HPDE6-E6E7 (cell line): Measurements from ENCODE around the gene SPATA31C2.
A peak's percentile ranks its signal among the peaks of the same experiment; 100 is the strongest.
"Not testable (repeated sequence)": the region's sequence is repeated elsewhere in the genome, so short reads cannot be mapped to it uniquely, and the experiment has no call there.

Experiments
- DNase-seq: peaks from one replicate; pipeline ENCODE4 v3.0.0; 2011; ENCODE audit warnings: missing footprints; ENCODE audit errors: extremely low spot score

The SPATA31C2 gene

DNA sequence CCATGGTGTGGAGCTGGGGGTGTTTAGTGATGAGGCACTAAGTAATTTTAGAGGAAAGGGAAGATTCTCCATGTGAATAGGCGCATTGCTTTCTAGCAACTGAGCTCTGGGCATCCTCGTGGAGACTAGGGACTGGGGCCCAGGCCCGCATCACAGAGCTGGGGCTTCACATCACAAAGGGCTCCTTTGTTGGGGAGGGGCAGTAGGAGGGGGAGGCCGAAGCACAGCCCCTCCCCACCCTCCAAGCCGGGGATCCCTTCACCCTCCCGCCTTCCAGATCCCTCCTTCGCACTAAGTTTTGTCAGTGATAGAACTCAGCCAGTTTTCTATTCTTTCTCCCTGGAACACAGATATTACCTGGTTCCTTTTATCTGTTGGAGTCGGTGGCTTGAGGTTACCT, at the start of gene SPATA31C2:
TSS of gene SPATA31C2 (minus strand) at position 101 of the 400 bp plus-strand sequence. CDS start at position 72, 29 bp downstream.
- DNase-seq = not testable (repeated sequence)

GRCh38 chr9:88187631-88188030, 49.4 kb upstream of the SPATA31C2 start:
- DNase-seq = no peak

DNA sequence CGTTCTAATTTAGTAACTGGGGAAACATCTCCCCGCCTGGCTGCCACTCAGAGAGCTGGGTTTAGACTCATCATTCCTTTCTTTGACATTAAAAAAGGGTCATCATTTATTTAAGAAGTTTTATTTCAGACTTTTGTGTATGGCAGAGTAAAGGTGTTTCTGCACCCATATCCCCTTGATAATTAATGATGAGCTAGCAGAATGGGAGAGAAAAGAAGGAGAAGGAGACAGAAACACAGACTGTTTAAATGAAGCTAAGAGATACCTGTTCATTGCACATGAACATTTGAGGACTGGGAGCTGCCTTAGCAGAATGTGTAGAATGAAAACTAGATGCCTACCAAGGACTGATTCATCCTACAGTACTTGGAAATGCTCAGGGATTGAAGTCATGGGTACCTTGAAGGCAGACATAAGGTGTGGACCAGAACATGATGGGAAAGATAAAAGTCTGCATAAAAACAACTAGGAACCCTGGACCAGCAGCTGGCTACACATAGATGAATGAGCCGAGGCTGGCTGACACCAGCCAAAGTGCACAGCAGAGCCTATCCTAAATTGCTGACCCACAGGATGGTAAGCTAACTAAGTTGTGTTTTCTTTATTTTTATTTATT, 48.3 kb upstream of the SPATA31C2 start:
- DNase-seq = no peak

- no peak for DNase-seq
Observed at GRCh38 chr9:88184976-88185375, 46.7 kb upstream of the SPATA31C2 start.

DNA sequence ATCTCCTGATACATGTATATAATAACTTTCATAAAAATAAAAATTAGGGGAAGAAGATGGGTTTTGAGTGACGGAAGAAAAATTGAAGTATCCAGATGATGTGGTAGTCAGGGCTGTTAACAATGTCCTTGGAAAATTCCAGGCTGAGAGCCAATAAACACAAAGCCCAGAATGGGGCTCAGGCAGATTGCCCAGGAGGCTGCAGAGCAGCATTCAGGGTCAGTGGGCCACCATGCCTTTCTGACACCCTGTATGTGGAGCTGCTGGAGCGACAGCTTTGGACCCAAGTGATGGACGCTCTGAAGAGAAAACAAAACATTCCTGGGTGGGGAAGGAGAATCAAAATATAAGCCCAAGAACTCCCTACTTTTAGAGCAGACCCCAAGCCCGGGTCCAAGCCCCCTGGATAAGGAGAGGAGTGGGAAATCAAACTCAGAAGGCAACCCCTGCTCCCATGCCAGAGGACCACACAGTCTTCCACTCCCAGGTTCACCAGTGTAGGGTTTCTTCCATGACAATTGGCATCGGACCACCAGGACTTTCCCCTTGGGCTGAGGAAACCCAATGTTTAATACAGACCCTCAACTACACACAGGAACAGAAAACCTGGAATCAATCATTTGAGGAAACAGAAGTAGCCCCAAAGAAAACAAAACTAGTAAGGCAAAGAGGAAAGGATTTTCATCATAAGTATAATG, 45.7 kb upstream of the SPATA31C2 start:
- DNase-seq = no peak

DNA sequence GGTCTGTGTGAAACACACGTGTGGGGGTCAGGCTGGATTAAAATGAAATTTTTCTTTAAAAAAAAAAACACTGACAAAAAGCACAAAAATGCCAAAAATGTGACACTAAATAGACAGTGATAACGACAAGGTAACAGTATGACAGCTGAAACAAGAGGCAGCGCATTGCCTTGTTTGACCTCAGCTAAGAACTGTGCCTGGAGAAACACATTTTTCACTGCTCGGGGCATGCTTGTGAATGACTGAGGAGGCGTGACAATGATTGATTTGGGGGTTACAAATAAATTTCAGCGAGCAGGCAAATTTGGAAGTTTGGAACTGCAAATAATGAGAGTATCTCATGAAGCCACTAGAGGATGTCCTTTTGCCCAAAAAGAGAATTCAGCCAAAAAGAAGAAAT, 44.2 kb upstream of the SPATA31C2 start:
- no peak for DNase-seq

DNA sequence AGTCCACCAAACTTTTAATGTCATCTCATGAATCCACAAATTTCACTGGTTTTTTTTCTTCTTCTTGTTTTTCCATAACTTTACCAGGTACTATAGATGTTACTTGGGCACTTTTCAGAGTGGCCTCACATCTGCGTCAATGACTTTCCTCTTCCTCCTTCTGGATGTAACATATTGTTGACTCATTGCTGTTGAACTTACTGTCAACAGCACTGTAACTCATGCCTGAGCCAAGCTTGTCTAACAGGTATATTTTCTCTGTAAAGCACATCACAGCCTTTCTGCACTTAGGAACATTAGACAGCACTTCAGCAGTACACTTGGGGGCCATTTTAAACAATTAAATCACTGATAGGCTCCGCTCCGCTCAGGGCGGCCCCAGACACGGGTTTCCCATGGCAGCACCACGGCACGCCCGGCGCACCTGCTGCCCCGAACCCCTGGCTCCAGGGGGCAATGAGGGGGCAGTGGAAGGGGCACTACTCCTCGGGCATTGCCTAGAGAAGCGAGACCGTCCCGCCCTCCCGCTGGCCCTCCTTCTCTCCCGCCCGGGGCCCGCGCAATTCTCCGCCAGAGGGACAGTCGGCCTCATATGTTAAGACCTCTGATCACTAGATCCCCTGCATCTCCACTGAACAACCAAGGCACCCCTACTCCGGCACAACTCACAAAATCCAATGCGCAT, 41.9 kb upstream of the SPATA31C2 start:
- DNase-seq = no peak

- no peak for DNase-seq
Observed at GRCh38 chr9:88179062-88179521, 40.8 kb upstream of the SPATA31C2 start.

GRCh38 chr9:88178641-88179040, 40.4 kb upstream of the SPATA31C2 start:
- DNase-seq = no peak

DNA sequence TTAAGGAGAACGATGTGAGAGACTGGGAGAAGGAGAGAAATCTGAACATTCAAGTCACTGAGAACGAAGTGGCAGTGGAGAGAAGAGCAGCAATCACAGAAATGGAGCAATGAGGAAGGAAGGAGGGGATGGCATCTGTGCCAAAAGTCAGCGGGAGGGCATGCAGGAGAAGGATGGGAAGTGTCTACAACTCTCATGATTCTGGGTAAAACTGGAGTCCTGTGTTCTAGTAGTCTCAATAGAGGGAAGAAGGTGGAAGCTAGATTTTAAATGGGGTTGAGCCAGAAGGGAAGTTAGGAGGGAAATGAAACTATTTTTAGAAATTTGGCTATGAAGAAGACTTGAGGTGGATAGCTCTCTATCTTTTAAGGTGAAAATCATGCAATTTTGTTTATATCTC, 39.1 kb upstream of the SPATA31C2 start:
- DNase-seq = no peak

DNA sequence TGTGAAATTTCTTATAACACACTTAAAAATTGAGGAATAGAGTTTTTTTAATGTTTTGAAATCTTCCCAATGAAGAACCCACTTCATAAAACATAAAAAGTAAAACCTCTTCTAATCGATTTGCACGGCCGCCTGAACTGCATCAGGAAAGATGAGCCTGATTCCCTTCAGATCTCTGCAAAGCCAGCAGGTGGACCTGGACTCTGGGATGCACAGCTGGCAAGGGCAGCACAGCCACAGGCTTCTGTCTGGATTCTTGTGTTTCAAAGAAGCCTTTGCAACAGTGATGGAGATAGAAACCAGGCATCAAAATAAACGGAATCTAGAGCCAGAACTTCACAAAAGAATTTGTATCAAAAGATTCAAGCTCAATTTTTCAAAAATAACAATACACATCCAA, 36.0 kb upstream of the SPATA31C2 start:
- no peak for DNase-seq

GRCh38 chr9:88173378-88173999, 35.2 kb upstream of the SPATA31C2 start:
- DNase-seq = peak; percentile 34

- no peak for DNase-seq
Observed at GRCh38 chr9:88169700-88170099, 31.4 kb upstream of the SPATA31C2 start.

DNA sequence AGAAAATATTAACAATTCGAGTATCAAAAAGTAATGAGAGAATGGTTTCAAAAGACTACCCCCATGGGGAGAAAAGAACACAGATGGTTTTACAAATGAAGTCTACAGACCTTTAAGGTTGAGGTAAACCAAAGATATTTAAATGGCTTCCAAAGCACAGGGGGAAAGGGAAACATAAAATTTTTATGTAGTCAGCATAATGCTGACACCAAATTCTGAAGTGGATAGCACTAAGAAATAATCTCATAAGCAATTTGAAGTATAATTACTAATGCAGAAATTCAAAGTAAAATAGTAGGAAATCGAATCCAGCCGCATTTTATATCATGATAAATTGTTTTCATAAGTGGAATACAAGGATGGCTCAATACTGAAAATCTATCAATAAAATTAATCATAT, 30.3 kb upstream of the SPATA31C2 start:
- DNase-seq = no peak

DNA sequence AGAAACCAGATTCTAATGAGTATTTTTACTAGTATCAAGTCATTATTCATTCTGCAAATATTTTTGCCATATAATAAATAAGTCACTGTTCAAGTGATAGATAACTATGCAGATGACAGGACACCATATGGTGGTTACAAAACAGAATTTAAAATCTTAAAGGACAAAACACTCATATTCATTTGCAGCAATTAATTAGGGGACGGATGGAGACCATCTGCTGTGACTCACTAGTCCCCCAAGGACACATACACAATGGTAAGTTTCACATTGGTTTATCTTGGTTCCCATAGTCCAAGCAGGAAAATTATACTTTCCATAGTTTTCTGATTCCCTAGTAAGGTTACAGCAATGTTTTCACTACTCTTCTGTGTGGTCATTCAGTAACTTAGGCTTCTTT, 28.4 kb upstream of the SPATA31C2 start:
- DNase-seq = no peak

- no peak for DNase-seq
Observed at GRCh38 chr9:88164850-88165249, 26.6 kb upstream of the SPATA31C2 start.

- no peak for DNase-seq
Observed at GRCh38 chr9:88161144-88161543, 22.9 kb upstream of the SPATA31C2 start.

GRCh38 chr9:88143957-88144625, 5.8 kb upstream of the SPATA31C2 start:
- DNase-seq = no peak

DNA sequence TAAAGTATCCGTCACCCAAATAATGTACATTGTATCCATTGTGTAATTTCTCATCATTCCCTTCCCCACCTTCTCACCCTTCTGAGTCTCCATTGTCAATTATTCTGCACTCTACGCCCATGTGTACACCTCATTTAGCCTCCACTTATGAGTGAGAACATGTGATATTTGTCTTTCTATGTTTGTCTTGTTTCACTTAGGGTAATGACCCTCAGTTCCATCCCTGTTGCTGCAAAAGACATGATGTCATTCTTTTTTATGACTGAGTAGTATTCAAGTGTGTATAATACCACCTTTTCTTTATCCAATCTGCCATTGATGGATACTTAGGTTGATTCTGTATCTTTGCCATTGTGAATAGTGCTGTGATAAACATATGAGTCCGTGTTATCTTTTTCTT, 4.9 kb upstream of the SPATA31C2 start:
- no peak for DNase-seq

- DNase-seq = not testable (repeated sequence)
Observed at GRCh38 chr9:88133552-88133951, 4.7 kb downstream of the SPATA31C2 start.

DNA sequence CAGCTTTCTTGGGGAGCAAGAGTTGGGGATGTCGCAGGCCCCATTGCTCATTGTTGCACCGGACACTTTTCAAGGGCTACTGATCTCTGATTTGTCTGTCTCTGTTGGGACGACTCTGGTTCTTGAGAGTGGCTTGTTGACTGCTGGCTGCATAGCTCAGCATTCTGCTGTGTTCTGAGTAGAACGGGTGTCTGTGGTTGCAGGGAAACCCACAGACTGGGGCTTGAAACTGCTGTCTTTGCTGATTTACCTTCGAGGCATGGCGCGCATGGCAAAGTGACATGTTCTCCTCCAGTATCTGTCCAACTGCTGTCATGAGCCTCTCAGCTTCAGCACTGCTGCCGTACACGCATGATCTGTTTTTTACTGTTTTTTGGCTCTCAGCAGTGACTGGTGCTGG, 8.7 kb downstream of the SPATA31C2 start:
- DNase-seq = not testable (repeated sequence)
